EH (cell line): ENCODE results near the gene FCER2.
A peak's percentile ranks its signal among the peaks of the same experiment; 100 is the strongest.

Experiments
- DNase-seq: peaks from one replicate; pipeline ENCODE4 v3.0.0-alpha.2; 2015; ENCODE audit warnings: low read depth

Gene FCER2

GRCh38 chr19:7676854-7677253, 25.1 kb downstream of the FCER2 start, which contains the start of gene MCEMP1:
TSS of gene MCEMP1 (plus strand) at chr19:7677090. CDS start at chr19:7677121, 31 bp downstream.
- DNase-seq = no peak

GRCh38 chr19:7676376-7676775, 25.6 kb downstream of the FCER2 start:
- DNase-seq = no peak

GRCh38 chr19:7674010-7675005, 27.6 kb downstream of the FCER2 start:
- peak; percentile 71 for DNase-seq

GRCh38 chr19:7672522-7672921, 29.4 kb downstream of the FCER2 start:
- no peak for DNase-seq

GRCh38 chr19:7670790-7671189, 31.1 kb downstream of the FCER2 start:
- DNase-seq = no peak

GRCh38 chr19:7670150-7670783, 31.7 kb downstream of the FCER2 start:
- no peak for DNase-seq

GRCh38 chr19:7669641-7670040, 32.3 kb downstream of the FCER2 start:
- no peak for DNase-seq

GRCh38 chr19:7668842-7669241, 33.1 kb downstream of the FCER2 start, which contains the start of gene RETN:
TSS of gene RETN (plus strand) at chr19:7669049. CDS start at chr19:7669327, 278 bp downstream.
- DNase-seq = no peak

- DNase-seq = peak; percentile 48
Observed at GRCh38 chr19:7665076-7665475, 36.9 kb downstream of the FCER2 start.

- peak; percentile 9 for DNase-seq
Observed at GRCh38 chr19:7663706-7664105, 38.2 kb downstream of the FCER2 start.

GRCh38 chr19:7662657-7663056, 39.3 kb downstream of the FCER2 start:
- no peak for DNase-seq

- DNase-seq = no peak
Observed at GRCh38 chr19:7661744-7662538, 40.0 kb downstream of the FCER2 start.

GRCh38 chr19:7658219-7658686, 43.7 kb downstream of the FCER2 start:
- no peak for DNase-seq

- no peak for DNase-seq
Observed at GRCh38 chr19:7657131-7657751, 44.7 kb downstream of the FCER2 start.

- no peak for DNase-seq
Observed at GRCh38 chr19:7655581-7655980, 46.4 kb downstream of the FCER2 start.

- DNase-seq = peak; percentile 27
Observed at GRCh38 chr19:7654401-7654800, 47.5 kb downstream of the FCER2 start.

GRCh38 chr19:7652061-7652641, 49.8 kb downstream of the FCER2 start:
- peak; percentile 66 for DNase-seq

GRCh38 chr19:7650148-7650547, 51.8 kb downstream of the FCER2 start:
- no peak for DNase-seq

GRCh38 chr19:7648265-7649014, 53.5 kb downstream of the FCER2 start:
- DNase-seq = no peak

GRCh38 chr19:7647156-7647555, 54.8 kb downstream of the FCER2 start:
- no peak for DNase-seq

GRCh38 chr19:7646426-7646700, 55.6 kb downstream of the FCER2 start:
- no peak for DNase-seq
